Prostate gland (tissue), 2 donors: ENCODE data around the gene SSTR3.

Experiments
- POLR2A ChIP-seq: fragments of 450-650 bp; IDR thresholded peaks from one replicate; pipeline ENCODE4 v1.6.1; 2016; ENCODE audit warnings: antibody characterized with exemption, mild to moderate bottlenecking
- TF ChIP-seq, protein P1 (sequence below), 4 experiments: fragments of 200-600 bp in 2 of 4; fragments of 450-650 bp in 2 of 4; sonication (generic) in 2 of 4; IDR thresholded peaks; 1 replicate in 3 of 4; 2 replicates in 1 of 4; pipeline ENCODE4 v1.5.1; 2016 to 2019; ENCODE audit warnings: antibody characterized with exemption in 4 of 4, mild to moderate bottlenecking in 2 of 4, moderate library complexity in 2 of 4

- TF ChIP-seq, protein P1, sequence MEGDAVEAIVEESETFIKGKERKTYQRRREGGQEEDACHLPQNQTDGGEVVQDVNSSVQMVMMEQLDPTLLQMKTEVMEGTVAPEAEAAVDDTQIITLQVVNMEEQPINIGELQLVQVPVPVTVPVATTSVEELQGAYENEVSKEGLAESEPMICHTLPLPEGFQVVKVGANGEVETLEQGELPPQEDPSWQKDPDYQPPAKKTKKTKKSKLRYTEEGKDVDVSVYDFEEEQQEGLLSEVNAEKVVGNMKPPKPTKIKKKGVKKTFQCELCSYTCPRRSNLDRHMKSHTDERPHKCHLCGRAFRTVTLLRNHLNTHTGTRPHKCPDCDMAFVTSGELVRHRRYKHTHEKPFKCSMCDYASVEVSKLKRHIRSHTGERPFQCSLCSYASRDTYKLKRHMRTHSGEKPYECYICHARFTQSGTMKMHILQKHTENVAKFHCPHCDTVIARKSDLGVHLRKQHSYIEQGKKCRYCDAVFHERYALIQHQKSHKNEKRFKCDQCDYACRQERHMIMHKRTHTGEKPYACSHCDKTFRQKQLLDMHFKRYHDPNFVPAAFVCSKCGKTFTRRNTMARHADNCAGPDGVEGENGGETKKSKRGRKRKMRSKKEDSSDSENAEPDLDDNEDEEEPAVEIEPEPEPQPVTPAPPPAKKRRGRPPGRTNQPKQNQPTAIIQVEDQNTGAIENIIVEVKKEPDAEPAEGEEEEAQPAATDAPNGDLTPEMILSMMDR (IDR thresholded peaks at IDR 0.05): no peak
- no peak for TF ChIP-seq POLR2A
Measured at GRCh38 chr22:37249986-37250385, 37.7 kb upstream of the SSTR3 start.
